PC-3 (cell line): Measurements from ENCODE around the gene SLC43A1. TPM values are rescaled to one million over a fixed set of nuclear protein-coding genes. Genes with fewer than 3 reads are reported as not detected.

ENCODE experiments used
- ATAC-seq: fragments of 200-7000 bp; cut with Tn5 transposase; 2 replicates; pipeline ENCODE4 v1.9.1; 2020; ENCODE audit warnings: mild to moderate bottlenecking, moderate library complexity
- BruUV-seq: library from RNA; stranded (reverse); fragments of 400-500 nt; replicated peaks from 2 replicates; lab custom pipeline; 2021; lab: Mats Ljungman, UMichigan
- CTCF ChIA-PET: fragments of 300-600 bp; sonication (Branson Sonifier 250); formaldehyde crosslinking; loops from one replicate; lab custom pipeline; 2022; ENCODE audit warnings: antibody characterized with exemption; lab: Charles Lee
- POLR2A ChIA-PET: fragments of 300-600 bp; sonication (Branson Sonifier 250); formaldehyde crosslinking; loops from one replicate; lab custom pipeline; 2022; ENCODE audit warnings: antibody characterized with exemption; ENCODE audit not compliant: unreplicated experiment; lab: Charles Lee
- DNase-seq: peaks from one replicate; pipeline ENCODE4 v3.0.0-alpha.2; 2015
- H2AFZ ChIP-seq: fragments of 300-600 bp; sonication (generic); 2 replicates; pipeline ENCODE4 v1.6.0; 2016; ENCODE audit warnings: antibody characterized with exemption, low read length
- H3F3A ChIP-seq: fragments of 300-600 bp; sonication (generic); one replicate; pipeline ENCODE4 v1.6.0; 2017; ENCODE audit warnings: antibody characterized with exemption, low read length, control low read depth, mild to moderate bottlenecking; ENCODE audit not compliant: unreplicated experiment
- H3K27ac ChIP-seq: fragments of 300-600 bp; sonication (generic); 2 replicates; pipeline ENCODE4 v1.5.1; 2016; ENCODE audit warnings: mild to moderate bottlenecking, low read length
- H3K27me3 ChIP-seq: fragments of 300-600 bp; sonication (generic); 2 replicates; pipeline ENCODE4 v1.6.1; 2016; ENCODE audit warnings: low read length, mixed read lengths
- H3K36me3 ChIP-seq: fragments of 300-600 bp; sonication (generic); 2 replicates; pipeline ENCODE4 v1.6.1; 2016; ENCODE audit warnings: low read depth, mixed run types, low read length, mixed read lengths
- H3K4me1 ChIP-seq: fragments of 300-600 bp; sonication (generic); 2 replicates; pipeline ENCODE4 v1.5.1; 2016; ENCODE audit warnings: low read length; ENCODE audit not compliant: insufficient read depth
- H3K4me2 ChIP-seq: fragments of 300-600 bp; sonication (generic); 2 replicates; pipeline ENCODE4 v1.6.0; 2016; ENCODE audit warnings: low read length
- H3K4me3 ChIP-seq: fragments of 300-600 bp; sonication (generic); 2 replicates; pipeline ENCODE4 v1.5.1; 2016; ENCODE audit warnings: mild to moderate bottlenecking, low read length, mixed read lengths
- H3K79me2 ChIP-seq: fragments of 300-600 bp; sonication (generic); 2 replicates; pipeline ENCODE4 v1.6.1; 2017; ENCODE audit warnings: low read length, mixed read lengths
- H3K9ac ChIP-seq: fragments of 300-600 bp; sonication (generic); 2 replicates; pipeline ENCODE4 v1.6.0; 2016; ENCODE audit warnings: mild to moderate bottlenecking, low read length
- H3K9me2 ChIP-seq: fragments of 300-600 bp; sonication (generic); replicated peaks from 2 replicates; pipeline ENCODE4 v1.6.1; 2016; ENCODE audit warnings: mixed run types, low read length, mixed read lengths
- H3K9me3 ChIP-seq: fragments of 300-600 bp; sonication (generic); 2 replicates; pipeline ENCODE4 v1.6.1; 2016; ENCODE audit warnings: low read length, mixed read lengths
- H4K20me1 ChIP-seq: fragments of 300-600 bp; sonication (generic); 2 replicates; pipeline ENCODE4 v1.6.1; 2016; ENCODE audit warnings: low read length, mixed read lengths
- EZH2 ChIP-seq: fragments of 300-600 bp; sonication (generic); IDR thresholded peaks from one replicate; pipeline ENCODE4 v1.6.1; 2017; ENCODE audit warnings: antibody characterized with exemption, mild to moderate bottlenecking, low read length; ENCODE audit not compliant: unreplicated experiment
- EZH2phosphoT487 ChIP-seq: fragments of 300-600 bp; sonication (generic); IDR thresholded peaks from 2 replicates; pipeline ENCODE4 v1.6.1; 2018; ENCODE audit warnings: mild to moderate bottlenecking, antibody characterized with exemption, low read length, borderline replicate concordance
- intact Hi-C: fragments of 100-400 bp; cut with micrococcal nuclease; formaldehyde crosslinking; loops from 2 replicates; pipeline ENCODE4 v1.9.0; 2023
- total RNA-seq: library from RNA; depleted of rRNA; stranded (reverse); fragments of >200 nt; gene quantifications from 2 replicates; pipeline ENCODE4 v1.2.3, GENCODE V29; 2014
- TF ChIP-seq, protein P1 (sequence below): fragments of 300-600 bp; sonication (generic); conservative IDR thresholded peaks from 2 replicates; pipeline ENCODE4 v1.5.1; 2017; ENCODE audit warnings: antibody characterized with exemption, low read depth, mild to moderate bottlenecking, low read length

Gene SLC43A1
- total RNA-seq, 1 experiment from 2014 or later: 12.4 TPM

DNA sequence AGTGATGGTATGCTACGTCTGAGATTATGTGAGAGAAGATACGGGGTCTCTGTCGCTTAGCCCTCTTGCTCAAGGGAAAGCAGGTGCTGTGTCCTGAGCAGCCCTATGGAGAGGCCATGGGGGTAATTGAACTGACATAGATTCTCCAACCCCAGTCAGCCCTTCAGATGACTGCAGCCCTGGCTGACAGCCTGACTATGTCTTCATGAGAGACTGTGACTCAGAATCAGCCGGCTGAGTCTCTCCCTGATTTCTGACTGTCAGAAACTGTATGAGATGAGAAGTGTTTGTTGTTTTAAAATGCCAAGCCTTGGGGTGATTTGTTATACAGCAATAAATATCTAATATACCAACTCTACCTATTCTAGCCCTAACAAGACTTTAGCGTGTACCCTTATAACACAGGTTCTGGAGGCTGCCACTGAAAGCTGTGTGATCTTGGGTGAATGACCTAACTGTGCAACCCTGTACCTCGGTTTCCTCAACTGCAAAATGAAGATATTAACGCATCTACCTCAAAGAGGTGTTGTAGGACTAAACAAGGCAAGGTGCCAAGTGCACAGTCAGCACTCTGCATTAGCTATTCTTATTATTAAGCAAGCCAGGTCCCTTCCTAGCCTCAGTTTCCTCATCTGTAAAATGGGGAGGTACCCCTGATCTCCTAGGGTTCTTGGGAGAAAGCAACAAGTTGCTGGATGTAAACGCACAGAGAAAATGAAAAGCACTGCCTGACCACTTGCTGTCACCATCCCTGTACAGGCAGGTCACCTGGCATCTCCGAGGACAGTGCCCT lies 24.9 kb downstream of the SLC43A1 start:
- Histone ChIP-seq H3K27me3 (no peaks in the 10 kb centered on the region), H2AFZ (no peak overlapping the region), H3K4me1 (no peaks in the 10 kb centered on the region), H3K9ac (no peak overlapping the region), H3K9me2 (no peaks in the 10 kb centered on the region), H3K79me2 (no peaks in the 10 kb centered on the region), H4K20me1 (no peaks in the 10 kb centered on the region), H3K36me3 (no peaks in the 10 kb centered on the region; the same call in 1 of the 2 replicates), H3K9me3 (no peaks in the 10 kb centered on the region), H3K4me2 (no peak overlapping the region), H3K27ac (no peak overlapping the region), H3F3A (no peaks in the 10 kb centered on the region), H3K4me3 (no peak overlapping the region)
- peak; percentile 25; the same call in 1 of the 2 replicates for ATAC-seq
- TF ChIP-seq, protein P1, sequence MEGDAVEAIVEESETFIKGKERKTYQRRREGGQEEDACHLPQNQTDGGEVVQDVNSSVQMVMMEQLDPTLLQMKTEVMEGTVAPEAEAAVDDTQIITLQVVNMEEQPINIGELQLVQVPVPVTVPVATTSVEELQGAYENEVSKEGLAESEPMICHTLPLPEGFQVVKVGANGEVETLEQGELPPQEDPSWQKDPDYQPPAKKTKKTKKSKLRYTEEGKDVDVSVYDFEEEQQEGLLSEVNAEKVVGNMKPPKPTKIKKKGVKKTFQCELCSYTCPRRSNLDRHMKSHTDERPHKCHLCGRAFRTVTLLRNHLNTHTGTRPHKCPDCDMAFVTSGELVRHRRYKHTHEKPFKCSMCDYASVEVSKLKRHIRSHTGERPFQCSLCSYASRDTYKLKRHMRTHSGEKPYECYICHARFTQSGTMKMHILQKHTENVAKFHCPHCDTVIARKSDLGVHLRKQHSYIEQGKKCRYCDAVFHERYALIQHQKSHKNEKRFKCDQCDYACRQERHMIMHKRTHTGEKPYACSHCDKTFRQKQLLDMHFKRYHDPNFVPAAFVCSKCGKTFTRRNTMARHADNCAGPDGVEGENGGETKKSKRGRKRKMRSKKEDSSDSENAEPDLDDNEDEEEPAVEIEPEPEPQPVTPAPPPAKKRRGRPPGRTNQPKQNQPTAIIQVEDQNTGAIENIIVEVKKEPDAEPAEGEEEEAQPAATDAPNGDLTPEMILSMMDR: no peak
- no peak for TF ChIP-seq EZH2
- ChIA-PET CTCF (no interaction called here), POLR2A (no interaction called here)
- intact Hi-C loops: no loop called here
- DNase-seq: peak; percentile 23
- BruUV-seq: no TSS peak

DNA sequence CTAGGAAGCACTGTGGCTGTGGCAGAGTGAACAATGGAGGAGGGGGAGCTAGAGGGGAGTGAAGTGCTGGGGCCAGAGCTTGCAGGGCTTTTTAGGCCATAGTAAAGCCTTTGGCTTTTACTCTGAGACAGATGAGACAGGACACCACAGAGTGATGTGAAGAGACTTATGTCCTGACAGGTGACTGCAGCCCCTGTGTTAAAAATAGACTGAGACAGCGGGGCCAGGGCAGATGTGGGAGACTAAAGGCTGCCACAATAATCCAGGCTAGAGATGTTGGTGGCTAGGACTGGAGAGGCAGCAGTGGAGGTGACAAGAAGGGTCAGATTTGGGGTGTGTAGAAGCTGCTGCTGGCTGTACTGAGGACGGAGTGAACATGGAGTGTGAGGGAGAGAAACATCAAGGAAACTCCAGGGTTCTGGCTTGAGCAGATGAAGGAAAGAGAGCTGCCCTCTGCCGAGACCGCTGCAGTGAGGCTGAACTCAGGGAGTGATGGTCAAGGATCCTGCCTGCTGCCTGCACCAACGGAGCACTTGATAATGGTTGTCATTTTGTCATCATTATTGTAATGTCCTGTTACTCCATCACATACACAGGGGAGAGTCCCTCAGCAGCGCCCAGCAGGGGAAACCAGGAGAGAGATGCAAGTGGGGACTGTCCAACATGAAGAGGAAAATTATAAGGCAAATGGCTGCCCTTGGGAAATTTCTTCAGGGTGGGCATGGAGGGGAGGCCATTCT lies 27.4 kb downstream of the SLC43A1 start:
- no peak overlapping the region for H3K4me2 ChIP-seq
- no peak overlapping the region for H3K4me3 ChIP-seq
- H3K27ac ChIP-seq: no peak overlapping the region
- BruUV-seq: no TSS peak
- intact Hi-C loops: loop anchor here (10.0 kb wide), 1 partner anchor 143 kb away; no protein-coding TSS in a partner anchor
- H3K9me2 ChIP-seq: no peaks in the 10 kb centered on the region
- H3K4me1 ChIP-seq: no peaks in the 10 kb centered on the region
- DNase-seq (no peak), ATAC-seq (no peak)
- ChIA-PET POLR2A (no interaction called here), CTCF (no interaction called here)
- no peaks in the 10 kb centered on the region for H3K79me2 ChIP-seq
- H3K27me3 ChIP-seq: no peaks in the 10 kb centered on the region
- no peaks in the 10 kb centered on the region for H3K9me3 ChIP-seq
- no peaks in the 10 kb centered on the region for H4K20me1 ChIP-seq
- no peaks in the 10 kb centered on the region for H3F3A ChIP-seq
- H3K36me3 ChIP-seq: no peaks in the 10 kb centered on the region; the same call in 1 of the 2 replicates
- H3K9ac ChIP-seq: no peak overlapping the region
- TF ChIP-seq EZH2phosphoT487 (no peak), EZH2 (no peak)
- H2AFZ ChIP-seq: no peak overlapping the region

DNA sequence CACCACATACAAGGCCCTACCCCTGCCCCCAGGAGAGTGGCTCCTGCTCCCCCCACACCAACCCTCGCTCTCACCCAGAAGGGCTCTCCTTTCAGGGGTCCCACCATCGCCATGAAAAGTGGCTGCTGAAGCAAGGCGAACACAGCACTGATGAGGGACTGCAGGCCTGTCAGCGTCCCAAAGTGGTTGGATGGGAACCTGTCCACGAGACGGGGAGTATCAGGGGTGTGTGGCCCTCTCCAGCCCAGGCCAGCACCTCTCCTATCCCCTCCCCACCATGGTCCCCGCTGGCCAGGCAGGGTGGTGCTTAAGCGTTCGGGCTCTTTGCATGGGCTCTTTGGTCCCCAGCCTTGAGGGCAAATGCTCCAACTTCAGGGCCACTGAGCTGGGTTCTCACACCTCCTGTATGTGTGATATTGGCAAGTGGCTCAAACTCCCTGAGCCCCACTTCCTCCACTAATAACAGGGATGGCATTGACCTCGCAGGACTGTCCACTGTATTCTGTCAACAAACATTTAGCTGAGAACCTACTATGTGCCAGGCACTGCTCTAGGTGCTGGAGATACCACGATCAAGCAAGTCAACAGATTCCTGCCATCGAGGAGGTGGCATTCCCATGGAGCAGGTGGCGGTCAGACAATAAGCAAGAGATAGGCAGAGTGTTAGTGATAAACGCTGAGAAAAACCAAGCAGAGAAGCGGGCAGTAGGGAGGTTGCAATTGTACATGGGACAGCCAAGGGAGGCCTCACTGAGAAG lies 28.3 kb downstream of the SLC43A1 start:
- no peak overlapping the region for H3K9ac ChIP-seq
- no TSS peak for BruUV-seq
- H3K27me3 ChIP-seq: no peaks in the 10 kb centered on the region
- TF ChIP-seq, protein P1: no peak
- no peak for TF ChIP-seq EZH2
- TF ChIP-seq EZH2phosphoT487: no peak
- no peaks in the 10 kb centered on the region for H4K20me1 ChIP-seq
- no peaks in the 10 kb centered on the region for H3K9me3 ChIP-seq
- ATAC-seq: no peak
- H3K36me3 ChIP-seq: no peaks in the 10 kb centered on the region; the same call in 1 of the 2 replicates
- no peaks in the 10 kb centered on the region for H3F3A ChIP-seq
- DNase-seq: no peak
- intact Hi-C loops: loop anchor here (10.0 kb wide), 1 partner anchor 142 kb away; no protein-coding TSS in a partner anchor
- H3K4me2 ChIP-seq: no peak overlapping the region
- H3K4me1 ChIP-seq: no peaks in the 10 kb centered on the region
- no peak overlapping the region for H2AFZ ChIP-seq
- H3K79me2 ChIP-seq: no peaks in the 10 kb centered on the region
- no peak overlapping the region for H3K4me3 ChIP-seq
- H3K9me2 ChIP-seq: no peaks in the 10 kb centered on the region
- CTCF ChIA-PET: no interaction called here
- POLR2A ChIA-PET: interaction anchor here (0.6 kb wide), 1 partner anchor 157 kb away, joined by 10 read pairs; no protein-coding TSS in a partner anchor
- no peak overlapping the region for H3K27ac ChIP-seq
